ENCODE results near the gene TREM2.
"Not testable (repeated sequence)": the region's sequence is repeated elsewhere in the genome, so short reads cannot be mapped to it uniquely, and the experiment has no call there.

DNA sequence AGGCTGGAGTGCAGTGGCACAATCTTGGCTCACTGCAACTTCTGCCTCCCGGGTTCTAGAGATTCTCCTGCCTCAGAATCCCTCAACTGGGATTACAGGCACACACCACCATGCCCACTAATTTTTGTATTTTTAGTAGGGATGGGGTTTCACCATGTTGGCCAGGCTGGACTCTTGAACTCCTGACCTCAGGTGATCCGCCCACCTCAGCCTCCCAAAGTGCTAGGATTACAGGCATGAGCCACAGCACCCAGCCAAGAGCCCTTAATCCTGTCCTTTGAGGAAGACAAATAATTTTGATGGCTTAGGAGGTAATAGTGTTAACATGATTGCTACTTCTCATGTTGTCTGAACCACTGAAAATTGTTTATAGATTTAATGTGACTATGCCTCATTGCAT, 47.9 kb downstream of the TREM2 start:
- TF ChIP-seq, protein P1, sequence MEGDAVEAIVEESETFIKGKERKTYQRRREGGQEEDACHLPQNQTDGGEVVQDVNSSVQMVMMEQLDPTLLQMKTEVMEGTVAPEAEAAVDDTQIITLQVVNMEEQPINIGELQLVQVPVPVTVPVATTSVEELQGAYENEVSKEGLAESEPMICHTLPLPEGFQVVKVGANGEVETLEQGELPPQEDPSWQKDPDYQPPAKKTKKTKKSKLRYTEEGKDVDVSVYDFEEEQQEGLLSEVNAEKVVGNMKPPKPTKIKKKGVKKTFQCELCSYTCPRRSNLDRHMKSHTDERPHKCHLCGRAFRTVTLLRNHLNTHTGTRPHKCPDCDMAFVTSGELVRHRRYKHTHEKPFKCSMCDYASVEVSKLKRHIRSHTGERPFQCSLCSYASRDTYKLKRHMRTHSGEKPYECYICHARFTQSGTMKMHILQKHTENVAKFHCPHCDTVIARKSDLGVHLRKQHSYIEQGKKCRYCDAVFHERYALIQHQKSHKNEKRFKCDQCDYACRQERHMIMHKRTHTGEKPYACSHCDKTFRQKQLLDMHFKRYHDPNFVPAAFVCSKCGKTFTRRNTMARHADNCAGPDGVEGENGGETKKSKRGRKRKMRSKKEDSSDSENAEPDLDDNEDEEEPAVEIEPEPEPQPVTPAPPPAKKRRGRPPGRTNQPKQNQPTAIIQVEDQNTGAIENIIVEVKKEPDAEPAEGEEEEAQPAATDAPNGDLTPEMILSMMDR (IDR thresholded peaks at IDR 0.05; ENCODE audit: poor library complexity) = not testable (repeated sequence)
- not testable (repeated sequence) for TF ChIP-seq EZH2 (IDR thresholded peaks at IDR 0.05; ENCODE audit: borderline replicate concordance); EZH2phosphoT487 (IDR thresholded peaks at IDR 0.05; ENCODE audit: low read depth, severe bottlenecking, unreplicated experiment)

Data from hepatocyte (in vitro differentiated cells).